Epithelial cell of prostate (primary cell): ENCODE measurements around the gene ITGA11.

ENCODE experiments used
- DNase-seq: peaks from one replicate; pipeline ENCODE4 v3.0.0-alpha.2; 2011; ENCODE audit warnings: low read depth, low spot score
- H3K27ac ChIP-seq: fragments of 450-650 bp; 2 replicates; pipeline ENCODE4 v1.5.1; 2017; ENCODE audit warnings: mild to moderate bottlenecking

The ITGA11 gene

DNA sequence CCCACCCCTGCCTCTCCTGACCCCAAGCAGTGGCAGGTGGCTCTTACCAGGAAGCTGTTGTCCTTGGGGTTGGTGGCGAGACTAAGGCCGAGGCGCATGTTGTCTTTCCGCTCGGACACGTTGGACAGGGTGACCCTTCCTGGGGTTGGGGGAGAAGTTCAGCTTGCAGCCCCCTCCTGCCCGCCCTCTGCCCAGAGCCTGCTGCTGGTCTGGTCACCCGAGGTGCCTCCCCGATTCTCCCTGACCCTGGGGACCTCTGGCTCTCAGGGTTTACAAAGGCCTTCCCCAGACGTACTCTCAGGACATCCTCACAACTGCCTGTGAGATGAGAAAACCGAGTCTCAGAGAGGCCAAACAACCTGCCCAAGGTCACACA lies 67.3 kb downstream of the ITGA11 start:
- no peak overlapping the region for H3K27ac ChIP-seq
- DNase-seq: no peak

- no peak for DNase-seq
- H3K27ac ChIP-seq: no peak overlapping the region
These were observed 67.8 kb downstream of the ITGA11 start for GRCh38 chr15:68364028-68364659.

DNA sequence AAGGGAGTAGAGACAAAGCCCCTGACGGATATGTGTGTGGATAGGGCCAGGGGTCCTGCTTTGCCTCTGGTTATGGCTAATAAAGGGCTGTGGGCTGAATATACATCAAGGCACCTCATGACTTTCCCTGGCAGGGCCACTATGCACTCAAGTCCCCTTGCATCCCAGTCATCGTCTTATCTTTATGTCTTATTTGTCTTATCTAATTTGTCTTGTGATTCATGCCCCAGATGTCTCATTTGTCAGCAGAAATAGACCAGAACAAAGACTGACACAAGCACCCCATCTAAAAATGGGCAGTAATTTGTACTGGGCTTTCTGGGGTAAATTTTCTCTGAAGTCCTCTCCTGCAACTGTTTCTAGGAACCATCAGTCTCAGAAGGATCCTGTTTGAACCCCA lies 68.6 kb downstream of the ITGA11 start:
- H3K27ac ChIP-seq: no peak overlapping the region
- no peak for DNase-seq

DNA sequence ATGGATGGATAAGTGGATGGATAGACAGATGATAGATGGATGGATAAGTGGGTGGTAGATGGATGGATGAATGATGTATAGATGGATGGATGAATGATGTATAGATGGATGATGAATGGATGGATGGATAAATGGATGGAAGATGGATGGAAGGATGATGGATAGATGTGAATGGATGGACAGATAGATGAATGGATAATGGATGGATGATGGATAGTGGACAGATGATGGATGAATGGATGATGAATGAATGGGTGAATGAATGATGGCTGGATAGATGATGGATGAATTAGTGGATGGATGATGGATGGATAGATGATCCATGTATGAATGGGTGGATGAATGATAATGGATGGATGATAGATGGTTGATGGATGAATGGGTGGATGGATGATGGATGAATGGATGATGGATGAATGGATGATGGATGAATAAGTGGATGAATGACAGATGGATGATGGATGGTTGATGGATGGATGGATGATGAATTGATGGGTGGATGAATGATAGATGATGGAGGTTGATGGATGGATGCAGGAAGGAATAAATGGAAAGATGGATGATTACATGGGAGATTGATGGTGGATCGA lies 69.3 kb downstream of the ITGA11 start:
- DNase-seq: no peak
- no peak overlapping the region for H3K27ac ChIP-seq

DNA sequence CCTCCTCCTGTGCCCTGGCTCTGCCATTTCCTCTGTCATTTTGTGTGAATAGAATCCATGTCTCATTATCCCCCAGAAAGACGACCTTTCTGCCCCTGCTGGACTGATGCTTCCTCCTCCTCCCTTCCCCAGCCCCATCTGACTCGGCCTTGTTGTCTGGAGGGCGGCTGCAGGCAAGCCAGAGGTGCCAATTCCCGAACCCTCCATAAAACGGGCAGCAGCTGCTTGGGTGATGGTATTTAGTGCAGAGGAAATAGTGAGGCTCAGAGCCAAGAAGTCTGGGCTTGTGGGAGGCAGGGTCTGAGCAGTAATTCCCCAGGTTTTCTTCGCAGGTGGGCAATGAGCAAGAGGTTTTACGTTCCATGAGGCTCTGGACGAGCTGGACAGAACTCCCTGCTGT lies 71.2 kb downstream of the ITGA11 start:
- no peak overlapping the region for H3K27ac ChIP-seq

GRCh38 chr15:68356778-68357177 lies 75.2 kb downstream of the ITGA11 start:
- H3K27ac ChIP-seq: no peak overlapping the region
- no peak for DNase-seq

More for the DNA sequence above, 71.2 kb downstream of the ITGA11 start:
- DNase-seq: no peak

GRCh38 chr15:68354923-68355322 lies 77.0 kb downstream of the ITGA11 start:
- no peak overlapping the region for H3K27ac ChIP-seq
- DNase-seq: peak; percentile 44

GRCh38 chr15:68354268-68354667 lies 77.7 kb downstream of the ITGA11 start:
- no peak for DNase-seq
- no peak overlapping the region for H3K27ac ChIP-seq

DNA sequence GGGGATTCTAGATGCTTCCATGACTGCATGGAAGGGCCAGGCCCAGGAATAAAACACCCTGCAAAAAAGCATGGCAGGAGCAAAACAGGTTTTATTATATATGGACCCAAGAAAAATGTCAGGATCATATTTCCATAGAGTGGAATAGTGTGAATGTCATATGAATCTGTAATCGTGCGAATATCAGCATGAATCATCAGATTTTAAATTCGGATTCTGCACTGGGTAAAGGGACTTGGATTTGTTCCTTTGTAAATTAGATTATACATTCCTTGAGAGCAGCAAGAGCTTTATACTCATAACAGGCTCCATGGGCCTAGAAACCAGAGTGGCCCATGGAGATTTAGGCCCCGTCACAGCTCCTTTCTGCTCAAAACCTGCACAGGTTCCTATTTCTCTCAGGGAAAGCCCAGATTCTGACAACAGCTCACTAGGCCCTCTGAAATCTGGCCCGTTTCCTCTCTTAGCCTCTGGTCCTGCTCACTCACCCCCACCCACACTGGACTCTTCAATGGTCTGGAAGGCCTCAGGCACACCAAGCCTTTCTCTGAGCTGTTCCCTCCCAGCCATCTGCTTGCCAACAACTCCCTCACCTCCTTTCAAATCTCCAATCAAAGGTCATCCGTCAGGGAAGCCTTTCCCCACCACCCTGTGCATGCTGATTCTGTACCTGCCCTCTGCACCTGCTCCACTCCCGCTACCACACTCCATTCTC lies 78.4 kb downstream of the ITGA11 start:
- no peak for DNase-seq
- no peak overlapping the region for H3K27ac ChIP-seq

GRCh38 chr15:68352401-68353062 lies 79.4 kb downstream of the ITGA11 start:
- H3K27ac ChIP-seq: peak overlapping the region; percentile 69

GRCh38 chr15:68349151-68349550 lies 82.8 kb downstream of the ITGA11 start:
- no peak overlapping the region for H3K27ac ChIP-seq
- DNase-seq: no peak

More at GRCh38 chr15:68352401-68353062, 79.4 kb downstream of the ITGA11 start:
- DNase-seq: peak; percentile 80

- no peak for DNase-seq
- no peak overlapping the region for H3K27ac ChIP-seq
These were observed 83.4 kb downstream of the ITGA11 start for GRCh38 chr15:68348606-68349005.

DNA sequence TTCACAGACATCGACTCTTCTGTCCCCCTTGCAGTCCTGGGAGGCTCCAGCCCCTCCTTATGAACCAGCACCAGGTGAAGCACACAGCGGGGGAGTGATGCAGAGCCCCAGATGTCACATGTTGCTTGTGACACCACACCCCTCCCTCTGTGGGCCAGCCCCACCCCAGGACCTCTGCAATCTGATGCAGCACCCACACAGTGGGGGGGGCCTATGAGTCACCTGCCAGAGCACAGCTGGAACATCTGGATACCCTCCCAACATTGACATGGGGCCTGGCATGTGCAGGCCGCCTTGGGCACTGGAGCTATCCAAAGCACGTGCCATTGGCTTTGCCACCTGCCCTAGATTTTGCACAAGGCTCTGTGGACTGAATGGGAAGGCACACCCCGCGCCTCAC lies 83.9 kb downstream of the ITGA11 start:
- no peak for DNase-seq
- H3K27ac ChIP-seq: no peak overlapping the region

DNA sequence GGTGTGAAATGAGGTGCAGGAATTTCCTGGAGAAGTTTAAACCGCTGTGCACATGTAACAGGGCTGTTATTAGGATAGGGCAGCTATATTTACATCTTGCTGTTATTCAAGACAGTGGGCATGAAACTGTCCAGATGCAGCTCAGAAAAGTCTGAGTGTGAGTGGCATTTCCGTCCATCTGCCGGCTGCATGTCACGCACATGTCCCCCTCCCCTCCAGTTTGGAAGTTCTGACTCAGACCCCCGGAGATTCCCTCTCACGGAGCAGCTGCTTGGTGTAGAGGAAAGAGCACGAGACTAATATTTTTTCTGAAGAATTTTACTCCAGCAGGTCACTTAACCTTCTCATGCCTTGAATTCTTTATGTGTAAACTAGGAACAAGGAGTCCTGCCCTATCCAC lies 84.6 kb downstream of the ITGA11 start:
- DNase-seq: no peak
- H3K27ac ChIP-seq: no peak overlapping the region

DNA sequence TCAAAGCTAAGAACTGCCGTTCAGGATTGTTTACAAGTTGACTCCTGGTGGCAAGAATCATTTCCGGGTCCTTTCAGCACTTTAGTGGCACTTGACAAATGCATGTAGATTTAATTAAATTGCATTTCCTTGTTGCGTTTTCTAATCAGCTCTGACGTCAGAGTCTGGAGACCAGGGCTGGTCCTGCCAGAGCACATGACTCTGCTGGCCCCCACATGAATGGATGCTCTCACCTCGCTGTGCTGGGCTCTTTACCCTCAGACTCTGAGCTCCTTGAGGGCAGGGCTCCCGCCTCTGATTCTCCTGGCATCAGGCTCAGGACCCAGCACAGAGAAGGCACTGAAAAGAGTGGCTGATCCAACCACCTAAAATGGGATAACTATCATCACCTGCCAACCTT lies 85.0 kb downstream of the ITGA11 start:
- no peak overlapping the region for H3K27ac ChIP-seq
- DNase-seq: no peak

GRCh38 chr15:68345481-68345880 lies 86.5 kb downstream of the ITGA11 start:
- DNase-seq: no peak
- H3K27ac ChIP-seq: no peak overlapping the region

DNA sequence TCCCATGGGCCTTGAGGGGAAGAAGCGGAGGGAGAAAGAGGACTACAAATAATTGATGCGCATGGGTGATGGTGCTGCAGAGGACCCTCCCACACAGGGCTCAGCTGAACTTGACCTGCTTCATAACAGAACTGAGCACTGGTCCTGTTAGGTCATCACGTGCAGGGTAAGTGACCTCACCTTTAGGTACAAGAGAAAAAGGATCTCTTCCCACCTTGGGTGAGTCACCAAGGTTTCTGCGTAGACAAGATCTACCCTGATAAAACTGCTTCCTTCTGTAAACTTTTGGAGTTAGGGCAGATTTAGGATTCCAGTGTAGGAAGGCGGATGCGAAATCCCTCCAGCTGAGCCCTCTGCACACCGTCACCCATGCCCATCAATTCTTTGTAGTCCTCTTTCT lies 87.4 kb downstream of the ITGA11 start:
- H3K27ac ChIP-seq: no peak overlapping the region
- no peak for DNase-seq

- no peak for DNase-seq
- H3K27ac ChIP-seq: no peak overlapping the region
These were observed 88.3 kb downstream of the ITGA11 start for GRCh38 chr15:68343579-68344225.

GRCh38 chr15:68341760-68342725 lies 89.9 kb downstream of the ITGA11 start:
- H3K27ac ChIP-seq: no peak overlapping the region
- DNase-seq: no peak
